Neural crest cell (in vitro differentiated cells): ENCODE results near the gene ITGA2B. TPM values are rescaled to one million over a fixed set of nuclear protein-coding genes. Genes with fewer than 3 reads are reported as not detected.
"Not testable (repeated sequence)": the region's sequence is repeated elsewhere in the genome, so short reads cannot be mapped to it uniquely, and the experiment has no call there.

Experiments used
- DNase-seq: peaks from one replicate; pipeline ENCODE4 v3.0.0; 2021; ENCODE audit warnings: low read depth, mixed read lengths, low spot score
- H3K27ac Mint-ChIP-seq: one replicate; pipeline ENCODE4 v1.8.0; 2021; ENCODE audit warnings: mild to moderate bottlenecking, mixed read lengths; ENCODE audit not compliant: unreplicated experiment
- H3K27me3 Mint-ChIP-seq: 2 replicates; pipeline ENCODE4 v1.8.0; 2021; ENCODE audit warnings: low read depth, mild to moderate bottlenecking, mixed read lengths
- H3K36me3 Mint-ChIP-seq: 2 replicates; pipeline ENCODE4 v1.8.0; 2021; ENCODE audit warnings: low read depth, mild to moderate bottlenecking, mixed read lengths
- H3K4me1 Mint-ChIP-seq: 2 replicates; pipeline ENCODE4 v1.8.0; 2021; ENCODE audit warnings: mixed read lengths
- H3K4me3 Mint-ChIP-seq: one replicate; pipeline ENCODE4 v1.8.0; 2021; ENCODE audit warnings: mild to moderate bottlenecking, mixed read lengths
- H3K9me3 Mint-ChIP-seq: 2 replicates; pipeline ENCODE4 v1.8.0; 2021; ENCODE audit warnings: mixed read lengths
- total RNA-seq: library from RNA; stranded (reverse); gene quantifications from 2 replicates; pipeline ENCODE4 v1.2.1, GENCODE V29; 2021
- TF ChIP-seq, protein P1 (sequence below): fragments of 200-600 bp; sonication (generic); conservative IDR thresholded peaks from 2 replicates; pipeline ENCODE4 v1.5.0; 2021; ENCODE audit warnings: antibody characterized with exemption, mild to moderate bottlenecking

ITGA2B gene
- total RNA-seq, 1 donor from 2014 or later, result 7.3 TPM

DNA sequence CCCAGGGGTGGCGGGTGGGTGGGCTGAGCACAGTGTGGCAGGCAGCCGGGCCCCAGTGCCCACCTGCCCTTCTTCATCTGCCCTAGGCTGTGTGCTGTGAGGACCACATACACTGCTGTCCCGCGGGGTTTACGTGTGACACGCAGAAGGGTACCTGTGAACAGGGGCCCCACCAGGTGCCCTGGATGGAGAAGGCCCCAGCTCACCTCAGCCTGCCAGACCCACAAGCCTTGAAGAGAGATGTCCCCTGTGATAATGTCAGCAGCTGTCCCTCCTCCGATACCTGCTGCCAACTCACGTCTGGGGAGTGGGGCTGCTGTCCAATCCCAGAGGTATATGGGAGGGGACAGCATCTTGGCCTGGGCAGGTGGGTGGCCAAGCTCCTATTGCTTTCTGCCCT lies 38.0 kb downstream of the ITGA2B start:
- Mint-ChIP-seq H3K9me3 (no peaks in the 10 kb centered on the region), H3K4me1 (peaks cover 5% of the 10 kb centered on the region), H3K36me3 (peaks cover 3% of the 10 kb centered on the region), H3K27ac (no peak overlapping the region), H3K4me3 (no peak overlapping the region), H3K27me3 (peaks cover 8% of the 10 kb centered on the region)
- TF ChIP-seq, protein P1, sequence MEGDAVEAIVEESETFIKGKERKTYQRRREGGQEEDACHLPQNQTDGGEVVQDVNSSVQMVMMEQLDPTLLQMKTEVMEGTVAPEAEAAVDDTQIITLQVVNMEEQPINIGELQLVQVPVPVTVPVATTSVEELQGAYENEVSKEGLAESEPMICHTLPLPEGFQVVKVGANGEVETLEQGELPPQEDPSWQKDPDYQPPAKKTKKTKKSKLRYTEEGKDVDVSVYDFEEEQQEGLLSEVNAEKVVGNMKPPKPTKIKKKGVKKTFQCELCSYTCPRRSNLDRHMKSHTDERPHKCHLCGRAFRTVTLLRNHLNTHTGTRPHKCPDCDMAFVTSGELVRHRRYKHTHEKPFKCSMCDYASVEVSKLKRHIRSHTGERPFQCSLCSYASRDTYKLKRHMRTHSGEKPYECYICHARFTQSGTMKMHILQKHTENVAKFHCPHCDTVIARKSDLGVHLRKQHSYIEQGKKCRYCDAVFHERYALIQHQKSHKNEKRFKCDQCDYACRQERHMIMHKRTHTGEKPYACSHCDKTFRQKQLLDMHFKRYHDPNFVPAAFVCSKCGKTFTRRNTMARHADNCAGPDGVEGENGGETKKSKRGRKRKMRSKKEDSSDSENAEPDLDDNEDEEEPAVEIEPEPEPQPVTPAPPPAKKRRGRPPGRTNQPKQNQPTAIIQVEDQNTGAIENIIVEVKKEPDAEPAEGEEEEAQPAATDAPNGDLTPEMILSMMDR, result no peak
- DNase-seq, result no peak

DNA sequence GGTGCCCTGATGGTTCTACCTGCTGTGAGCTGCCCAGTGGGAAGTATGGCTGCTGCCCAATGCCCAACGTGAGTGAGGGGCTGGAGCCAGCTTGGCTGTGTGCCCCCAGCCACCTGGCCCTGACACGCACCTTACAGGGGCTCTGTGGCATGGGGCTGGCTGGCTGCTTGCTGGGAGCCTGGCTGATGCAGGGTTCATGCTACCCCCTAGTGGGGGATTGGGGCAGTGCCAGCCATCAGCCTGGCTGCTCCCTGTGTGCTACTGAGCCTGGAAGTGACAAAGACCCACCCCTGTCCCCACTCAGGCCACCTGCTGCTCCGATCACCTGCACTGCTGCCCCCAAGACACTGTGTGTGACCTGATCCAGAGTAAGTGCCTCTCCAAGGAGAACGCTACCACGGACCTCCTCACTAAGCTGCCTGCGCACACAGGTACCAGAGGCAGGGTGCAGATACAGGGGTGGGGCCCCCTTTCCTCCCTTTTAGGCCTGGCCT lies 38.7 kb downstream of the ITGA2B start:
- H3K36me3 Mint-ChIP-seq, result peaks cover 3% of the 10 kb centered on the region
- H3K4me1 Mint-ChIP-seq, result peaks cover 9% of the 10 kb centered on the region
- H3K9me3 Mint-ChIP-seq, result no peaks in the 10 kb centered on the region
- TF ChIP-seq, protein P1, result peak; percentile 84
- H3K4me3 Mint-ChIP-seq, result peak overlapping the region; percentile 79
- peak; percentile 82 for DNase-seq
- H3K27ac Mint-ChIP-seq, result no peak overlapping the region
- H3K27me3 Mint-ChIP-seq, result peaks cover 8% of the 10 kb centered on the region

DNA sequence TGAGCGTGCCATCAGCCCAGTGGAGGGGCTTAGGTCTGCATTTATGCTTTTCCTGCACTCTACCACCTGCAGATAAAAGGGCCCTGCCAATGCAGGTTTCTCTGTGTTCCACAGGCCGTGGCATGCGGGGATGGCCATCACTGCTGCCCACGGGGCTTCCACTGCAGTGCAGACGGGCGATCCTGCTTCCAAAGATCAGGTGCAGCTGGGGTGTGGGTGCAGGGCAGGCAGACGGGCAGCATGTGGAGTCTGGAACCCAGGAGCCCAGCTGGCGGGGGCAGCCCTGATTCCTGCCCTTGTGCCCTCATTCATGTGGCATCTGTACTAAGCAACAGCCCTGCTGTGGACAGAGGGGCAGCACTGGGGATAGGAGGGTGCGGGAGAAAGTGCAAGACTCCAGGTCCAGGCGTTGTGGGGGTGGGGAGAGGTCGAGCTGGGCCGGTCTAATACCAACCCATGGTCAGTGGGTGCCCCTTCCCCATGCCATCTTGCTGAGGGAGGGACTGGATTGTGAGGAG lies 39.8 kb downstream of the ITGA2B start:
- Mint-ChIP-seq H3K4me3 (no peak overlapping the region), H3K9me3 (no peaks in the 10 kb centered on the region), H3K27me3 (peaks cover 11% of the 10 kb centered on the region), H3K36me3 (peaks cover 3% of the 10 kb centered on the region), H3K27ac (peak overlapping the region; percentile 35), H3K4me1 (peaks cover 20% of the 10 kb centered on the region)
- DNase-seq, result no peak
- TF ChIP-seq, protein P1, result no peak

DNA sequence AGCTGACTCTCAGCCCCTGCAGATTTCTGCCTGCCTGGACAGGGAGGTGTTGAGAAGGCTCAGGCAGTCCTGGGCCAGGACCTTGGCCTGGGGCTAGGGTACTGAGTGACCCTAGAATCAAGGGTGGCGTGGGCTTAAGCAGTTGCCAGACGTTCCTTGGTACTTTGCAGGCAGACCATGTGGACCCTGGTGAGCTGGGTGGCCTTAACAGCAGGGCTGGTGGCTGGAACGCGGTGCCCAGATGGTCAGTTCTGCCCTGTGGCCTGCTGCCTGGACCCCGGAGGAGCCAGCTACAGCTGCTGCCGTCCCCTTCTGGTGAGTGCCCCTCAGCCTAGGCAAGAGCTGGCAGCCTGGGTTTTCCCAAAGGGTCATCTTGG lies 40.5 kb downstream of the ITGA2B start:
- TF ChIP-seq, protein P1, result no peak
- no peak for DNase-seq
- Mint-ChIP-seq H3K9me3 (no peaks in the 10 kb centered on the region), H3K4me3 (peak overlapping the region; percentile 29), H3K4me1 (peaks cover 20% of the 10 kb centered on the region), H3K36me3 (peaks cover 3% of the 10 kb centered on the region), H3K27ac (no peak overlapping the region), H3K27me3 (peaks cover 11% of the 10 kb centered on the region)

DNA sequence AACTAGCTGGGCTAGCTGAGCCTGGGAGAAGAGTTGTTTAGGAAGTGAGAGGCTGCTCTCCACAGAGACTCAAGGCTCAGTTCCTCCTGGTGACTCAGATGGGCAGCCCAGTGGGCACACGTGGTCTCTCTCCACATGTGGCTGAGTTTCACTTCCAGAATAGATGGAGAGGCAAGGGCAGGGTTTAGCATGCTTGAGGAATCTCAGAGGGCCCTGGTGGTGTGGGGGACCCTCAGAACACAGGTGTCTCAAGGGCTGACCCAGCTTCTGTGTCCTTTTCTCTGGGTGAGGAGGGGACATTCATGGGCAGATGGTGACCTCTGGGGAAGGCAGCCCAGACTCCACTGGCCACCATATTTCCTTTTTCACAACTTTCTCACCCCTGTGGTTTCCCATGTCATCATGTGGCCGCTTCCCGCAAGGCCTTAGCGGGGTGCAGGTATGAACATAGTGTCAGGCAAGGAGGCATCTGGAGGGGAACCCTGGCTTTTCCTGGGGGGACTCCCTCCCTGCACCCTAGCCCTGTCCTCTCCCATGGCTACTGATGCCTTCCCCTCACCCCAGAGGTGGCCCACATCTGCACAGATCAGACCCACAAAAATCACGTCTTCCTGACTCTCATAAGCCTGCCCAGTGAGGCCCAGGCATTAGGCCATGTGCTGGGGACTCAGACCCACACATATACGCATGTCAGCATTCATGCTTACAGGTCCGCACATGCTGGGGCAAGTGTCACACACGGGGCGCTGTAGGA lies 41.0 kb downstream of the ITGA2B start:
- Mint-ChIP-seq H3K27ac (no peak overlapping the region), H3K4me1 (peaks cover 20% of the 10 kb centered on the region), H3K27me3 (peaks cover 15% of the 10 kb centered on the region), H3K36me3 (peaks cover 3% of the 10 kb centered on the region), H3K9me3 (no peaks in the 10 kb centered on the region), H3K4me3 (peak overlapping the region; percentile 29)
- TF ChIP-seq, protein P1, result no peak
- DNase-seq, result no peak

DNA sequence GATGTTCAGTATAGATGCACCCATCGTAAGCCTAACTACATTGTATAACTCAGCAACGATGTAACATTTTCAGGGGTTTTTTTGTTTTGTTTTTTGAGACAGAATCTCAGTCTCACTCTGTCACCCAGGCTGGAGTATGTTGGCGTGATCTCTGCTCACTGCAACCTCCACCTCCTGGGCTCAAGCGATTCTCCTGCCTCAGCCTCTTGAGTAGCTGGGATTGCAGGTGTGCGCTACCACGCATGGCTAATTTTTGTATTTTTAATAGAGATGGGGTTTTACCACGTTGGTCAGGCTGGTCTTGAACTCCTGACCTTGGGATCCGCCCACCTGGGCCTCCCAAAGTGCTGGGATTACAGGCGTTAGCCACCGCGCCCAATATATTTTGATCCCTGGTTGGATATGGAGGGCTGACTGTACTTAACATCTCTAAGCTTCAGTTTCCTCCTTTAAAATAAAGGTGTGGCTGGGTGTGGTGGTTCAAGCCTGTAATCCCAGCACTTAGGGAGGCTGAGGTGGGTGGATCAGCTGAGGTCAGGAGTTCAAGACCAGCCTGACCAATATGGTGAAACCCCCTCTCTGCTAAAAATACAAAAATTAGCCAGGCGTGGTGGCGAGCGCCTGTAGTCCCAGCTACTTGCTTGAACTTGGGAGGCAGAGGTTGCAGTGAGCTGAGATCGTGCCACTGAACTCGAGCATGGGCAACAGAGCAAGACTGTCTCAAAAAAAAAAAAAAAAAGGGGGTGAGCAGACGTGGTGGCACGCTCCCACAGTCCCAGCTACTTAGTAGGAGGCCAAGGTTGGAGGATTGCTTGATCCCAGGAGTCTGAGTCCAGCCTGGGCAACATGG lies 42.0 kb downstream of the ITGA2B start:
- Mint-ChIP-seq H3K27me3 (peaks cover 19% of the 10 kb centered on the region), H3K4me3 (peak overlapping the region; percentile 44), H3K4me1 (peaks cover 15% of the 10 kb centered on the region)
- not testable (repeated sequence) for H3K27ac Mint-ChIP-seq, H3K9me3 Mint-ChIP-seq, H3K36me3 Mint-ChIP-seq, DNase-seq
